HepG2 (cell line): ENCODE measurements around the gene MSMB. TPM values are rescaled to one million over a fixed set of nuclear protein-coding genes. Genes with fewer than 3 reads are reported as not detected.
A peak's percentile ranks its signal among the peaks of the same experiment; 100 is the strongest.

ENCODE experiments used
- CEBPG ChIP-seq: IDR thresholded peaks from 2 replicates; pipeline ENCODE4 v1.6.1; 2016
- ESRRA ChIP-seq: sonication (generic); formaldehyde crosslinking; IDR thresholded peaks from 2 replicates; pipeline ENCODE4 v1.5.1; 2020; ENCODE audit warnings: mild to moderate bottlenecking, low read depth, missing genetic modification reagents
- HINFP ChIP-seq: sonication (generic); formaldehyde crosslinking; IDR thresholded peaks from 2 replicates; pipeline ENCODE4 v1.4.0; 2020; ENCODE audit warnings: low read depth, mild to moderate bottlenecking, missing genetic modification reagents
- HMG20B ChIP-seq: conservative IDR thresholded peaks from 2 replicates; pipeline ENCODE4 v1.6.1; 2016; ENCODE audit warnings: missing genetic modification reagents, missing compliant biosample characterization
- PREB ChIP-seq: sonication (generic); formaldehyde crosslinking; IDR thresholded peaks from 2 replicates; pipeline ENCODE4 v1.4.0; 2020; ENCODE audit warnings: missing genetic modification reagents
- SIX4 ChIP-seq: sonication (generic); formaldehyde crosslinking; IDR thresholded peaks from 2 replicates; pipeline ENCODE4 v1.4.0; 2020; ENCODE audit warnings: missing genetic modification reagents
- SMAD3 ChIP-seq: sonication (generic); formaldehyde crosslinking; IDR thresholded peaks from 2 replicates; pipeline ENCODE4 v1.4.0; 2020; ENCODE audit warnings: missing genetic modification reagents
- SOX13 ChIP-seq, 3 experiments: fragments of 450-650 bp in 1 of 3; sonication (generic) in 1 of 3; formaldehyde crosslinking in 1 of 3; IDR thresholded peaks in 2 of 3; conservative IDR thresholded peaks in 1 of 3; 2 replicates each; pipeline versions ENCODE4 v1.5.0 to v1.6.1; 2016 to 2020; ENCODE audit warnings: antibody characterized with exemption in 1 of 3, mild to moderate bottlenecking in 1 of 3, missing compliant biosample characterization in 1 of 3, missing genetic modification reagents in 1 of 3, moderate library complexity in 1 of 3
- THAP11 ChIP-seq: IDR thresholded peaks from 2 replicates; pipeline ENCODE4 v1.6.1; 2016; ENCODE audit warnings: missing biosample characterization, missing genetic modification reagents
- TP53 ChIP-seq: sonication (generic); formaldehyde crosslinking; conservative IDR thresholded peaks from 2 replicates; pipeline ENCODE4 v1.4.0; 2020; ENCODE audit warnings: missing genetic modification reagents
- ZNF143 ChIP-seq: sonication (generic); formaldehyde crosslinking; IDR thresholded peaks from 2 replicates; pipeline ENCODE4 v1.4.0; 2020; ENCODE audit warnings: missing genetic modification reagents
- ZNF703 ChIP-seq: sonication (generic); formaldehyde crosslinking; IDR thresholded peaks from 2 replicates; pipeline ENCODE4 v1.5.1; 2020; ENCODE audit warnings: missing genetic modification reagents, mild to moderate bottlenecking, moderate library complexity, borderline replicate concordance
- ZNF709 ChIP-seq: sonication (generic); formaldehyde crosslinking; IDR thresholded peaks from 2 replicates; pipeline ENCODE4 v1.5.0; 2020; ENCODE audit warnings: mild to moderate bottlenecking, missing genetic modification reagents
- polyA plus RNA-seq, 8 experiments: library from polyadenylated mRNA; depleted of rRNA in 3 of 8; stranded (reverse) in 7 of 8; unstranded in 1 of 8; fragments of >200 nt; fragmentation: Illumina TruSeq in 4 of 8; extraction: Trizol in 4 of 8; gene quantifications; 2 replicates each; pipeline versions ENCODE4 v1.2.1 to v1.2.3, GENCODE V29; 2011 to 2016; ENCODE audit warnings: low read depth in 4 of 8, missing spikeins in 1 of 8, mixed read lengths in 1 of 8; ENCODE audit not compliant: insufficient read depth in 1 of 8
- total RNA-seq, 5 experiments: library from RNA; depleted of rRNA; stranded (reverse); fragments of >200 nt; fragmentation: Illumina TruSeq; extraction: Trizol; gene quantifications; 2 replicates each; pipeline ENCODE4 v1.2.3, GENCODE V29; 2016; ENCODE audit warnings: low read depth in 1 of 5
- TF ChIP-seq, protein P1 (sequence below): sonication (generic); formaldehyde crosslinking; IDR thresholded peaks from 2 replicates; pipeline ENCODE4 v1.5.0; 2020; ENCODE audit warnings: mild to moderate bottlenecking, missing genetic modification reagents
- TF ChIP-seq, protein P2 (sequence below): sonication (generic); formaldehyde crosslinking; IDR thresholded peaks from 2 replicates; pipeline ENCODE4 v1.4.0; 2020; ENCODE audit warnings: missing genetic modification reagents
- TF ChIP-seq, protein P3 (sequence below): sonication (generic); formaldehyde crosslinking; IDR thresholded peaks from 2 replicates; pipeline ENCODE4 v1.5.0; 2020; ENCODE audit warnings: mild to moderate bottlenecking, missing genetic modification reagents

The MSMB gene
- total and polyA plus RNA-seq, 2 of the 13 experiments (the other 11 are each of a cell fraction or from before 2014, with no cell fraction given), result 0.84 TPM; not detected in 1

GRCh38 chr10:46052057-46052790, 6.2 kb upstream of the MSMB start (continued):
- TF ChIP-seq, protein P1, sequence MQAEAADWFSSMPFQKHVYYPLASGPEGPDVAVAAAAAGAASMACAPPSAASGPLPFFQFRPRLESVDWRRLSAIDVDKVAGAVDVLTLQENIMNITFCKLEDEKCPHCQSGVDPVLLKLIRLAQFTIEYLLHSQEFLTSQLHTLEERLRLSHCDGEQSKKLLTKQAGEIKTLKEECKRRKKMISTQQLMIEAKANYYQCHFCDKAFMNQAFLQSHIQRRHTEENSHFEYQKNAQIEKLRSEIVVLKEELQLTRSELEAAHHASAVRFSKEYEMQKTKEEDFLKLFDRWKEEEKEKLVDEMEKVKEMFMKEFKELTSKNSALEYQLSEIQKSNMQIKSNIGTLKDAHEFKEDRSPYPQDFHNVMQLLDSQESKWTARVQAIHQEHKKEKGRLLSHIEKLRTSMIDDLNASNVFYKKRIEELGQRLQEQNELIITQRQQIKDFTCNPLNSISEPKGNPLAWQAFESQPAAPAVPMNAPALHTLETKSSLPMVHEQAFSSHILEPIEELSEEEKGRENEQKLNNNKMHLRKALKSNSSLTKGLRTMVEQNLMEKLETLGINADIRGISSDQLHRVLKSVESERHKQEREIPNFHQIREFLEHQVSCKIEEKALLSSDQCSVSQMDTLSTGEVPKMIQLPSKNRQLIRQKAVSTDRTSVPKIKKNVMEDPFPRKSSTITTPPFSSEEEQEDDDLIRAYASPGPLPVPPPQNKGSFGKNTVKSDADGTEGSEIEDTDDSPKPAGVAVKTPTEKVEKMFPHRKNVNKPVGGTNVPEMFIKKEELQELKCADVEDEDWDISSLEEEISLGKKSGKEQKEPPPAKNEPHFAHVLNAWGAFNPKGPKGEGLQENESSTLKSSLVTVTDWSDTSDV, result no peak
- TF ChIP-seq ZNF143 (CRISPR knock-in tag) (0 out of 2 replicates have a peak, but pooled peaks have one; percentile 34), ZNF709 (CRISPR knock-in tag) (peak; percentile 72; the same call in 1 of the 2 replicates), ESRRA (CRISPR knock-in tag) (peak; percentile 60; the same call in 1 of the 2 replicates), TP53 (CRISPR knock-in tag) (peak; percentile 89), ZNF703 (peak; percentile 91), THAP11 (CRISPR knock-in tag) (peak; percentile 62), SIX4 (CRISPR knock-in tag) (peak; percentile 82; the same call in 1 of the 2 replicates), HMG20B (CRISPR knock-in tag) (peak; percentile 90), PREB (CRISPR knock-in tag) (no peak), CEBPG (peak; percentile 19; the same call in 1 of the 2 replicates), HINFP (0 out of 2 replicates have a peak, but pooled peaks have one; percentile 23), SOX13 (IDR thresholded peaks at IDR 0.05) (peak; percentile 95), SOX13 (CRISPR knock-in tag; conservative IDR thresholded peaks at IDR 0.05 in 1 of 2, IDR thresholded peaks at IDR 0.05 in 1 of 2) (peak in 1 of 2 experiments; percentile 99; a peak in 2 of 4 replicates), SMAD3 (0 out of 2 replicates have a peak, but pooled peaks have one; percentile 67)
- TF ChIP-seq, protein P2, sequence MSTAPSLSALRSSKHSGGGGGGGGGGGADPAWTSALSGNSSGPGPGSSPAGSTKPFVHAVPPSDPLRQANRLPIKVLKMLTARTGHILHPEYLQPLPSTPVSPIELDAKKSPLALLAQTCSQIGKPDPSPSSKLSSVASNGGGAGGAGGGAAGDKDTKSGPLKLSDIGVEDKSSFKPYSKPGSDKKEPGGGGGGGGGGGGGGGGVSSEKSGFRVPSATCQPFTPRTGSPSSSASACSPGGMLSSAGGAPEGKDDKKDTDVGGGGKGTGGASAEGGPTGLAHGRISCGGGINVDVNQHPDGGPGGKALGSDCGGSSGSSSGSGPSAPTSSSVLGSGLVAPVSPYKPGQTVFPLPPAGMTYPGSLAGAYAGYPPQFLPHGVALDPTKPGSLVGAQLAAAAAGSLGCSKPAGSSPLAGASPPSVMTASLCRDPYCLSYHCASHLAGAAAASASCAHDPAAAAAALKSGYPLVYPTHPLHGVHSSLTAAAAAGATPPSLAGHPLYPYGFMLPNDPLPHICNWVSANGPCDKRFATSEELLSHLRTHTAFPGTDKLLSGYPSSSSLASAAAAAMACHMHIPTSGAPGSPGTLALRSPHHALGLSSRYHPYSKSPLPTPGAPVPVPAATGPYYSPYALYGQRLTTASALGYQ (CRISPR knock-in tag), result peak; percentile 97
- TF ChIP-seq, protein P3, sequence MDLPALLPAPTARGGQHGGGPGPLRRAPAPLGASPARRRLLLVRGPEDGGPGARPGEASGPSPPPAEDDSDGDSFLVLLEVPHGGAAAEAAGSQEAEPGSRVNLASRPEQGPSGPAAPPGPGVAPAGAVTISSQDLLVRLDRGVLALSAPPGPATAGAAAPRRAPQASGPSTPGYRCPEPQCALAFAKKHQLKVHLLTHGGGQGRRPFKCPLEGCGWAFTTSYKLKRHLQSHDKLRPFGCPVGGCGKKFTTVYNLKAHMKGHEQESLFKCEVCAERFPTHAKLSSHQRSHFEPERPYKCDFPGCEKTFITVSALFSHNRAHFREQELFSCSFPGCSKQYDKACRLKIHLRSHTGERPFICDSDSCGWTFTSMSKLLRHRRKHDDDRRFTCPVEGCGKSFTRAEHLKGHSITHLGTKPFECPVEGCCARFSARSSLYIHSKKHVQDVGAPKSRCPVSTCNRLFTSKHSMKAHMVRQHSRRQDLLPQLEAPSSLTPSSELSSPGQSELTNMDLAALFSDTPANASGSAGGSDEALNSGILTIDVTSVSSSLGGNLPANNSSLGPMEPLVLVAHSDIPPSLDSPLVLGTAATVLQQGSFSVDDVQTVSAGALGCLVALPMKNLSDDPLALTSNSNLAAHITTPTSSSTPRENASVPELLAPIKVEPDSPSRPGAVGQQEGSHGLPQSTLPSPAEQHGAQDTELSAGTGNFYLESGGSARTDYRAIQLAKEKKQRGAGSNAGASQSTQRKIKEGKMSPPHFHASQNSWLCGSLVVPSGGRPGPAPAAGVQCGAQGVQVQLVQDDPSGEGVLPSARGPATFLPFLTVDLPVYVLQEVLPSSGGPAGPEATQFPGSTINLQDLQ (CRISPR knock-in tag), result no peak
